Liver (tissue), 9 donors: Measurements from ENCODE around the gene CLEC16A. TPM values are rescaled to one million over a fixed set of nuclear protein-coding genes. Genes with fewer than 3 reads are reported as not detected.
A peak's percentile ranks its signal among the peaks of the same experiment; 100 is the strongest.
"Not testable (repeated sequence)": the region's sequence is repeated elsewhere in the genome, so short reads cannot be mapped to it uniquely, and the experiment has no call there.

Source experiments
- DNase-seq: peaks from one replicate; pipeline ENCODE4 v3.0.0-alpha.2; 2017; ENCODE audit warnings: low spot score
- H3K27ac ChIP-seq, 2 donors: one replicate each; pipeline ENCODE4 v1.7.0; 2013; ENCODE audit warnings: inconsistent platforms in 2 of 2, low read length in 2 of 2, control low read depth in 1 of 2, low read depth in 1 of 2, mild to moderate bottlenecking in 1 of 2
- H3K27me3 ChIP-seq, 4 donors: one replicate each; pipeline versions ENCODE4 v1.6.1 to v1.7.0; 2013; ENCODE audit warnings: low read length in 3 of 4, inconsistent platforms in 1 of 4, mild to moderate bottlenecking in 1 of 4, moderate library complexity in 1 of 4; ENCODE audit not compliant: control insufficient read depth in 4 of 4, insufficient read depth in 4 of 4
- H3K36me3 ChIP-seq, 4 donors: one replicate each; pipeline versions ENCODE4 v1.6.1 to v1.7.0; 2013; ENCODE audit warnings: low read length in 3 of 4, mild to moderate bottlenecking in 3 of 4, low read depth in 1 of 4, moderate library complexity in 1 of 4; ENCODE audit not compliant: control insufficient read depth in 4 of 4, insufficient read depth in 3 of 4
- H3K4me1 ChIP-seq, 4 donors: one replicate each; pipeline versions ENCODE4 v1.6.1 to v1.7.0; 2013; ENCODE audit warnings: low read length in 3 of 4, mild to moderate bottlenecking in 3 of 4, moderate library complexity in 1 of 4; ENCODE audit not compliant: control insufficient read depth in 4 of 4, insufficient read depth in 4 of 4
- H3K4me3 ChIP-seq, 3 donors: one replicate each; pipeline versions ENCODE4 v1.6.1 to v1.7.0; 2013; ENCODE audit warnings: low read length in 3 of 3, control low read depth in 1 of 3, low read depth in 1 of 3, mild to moderate bottlenecking in 1 of 3
- H3K9ac ChIP-seq, 2 donors: one replicate each; pipeline ENCODE4 v1.7.0; 2013; ENCODE audit warnings: low read length in 2 of 2, mild to moderate bottlenecking in 2 of 2, moderate library complexity in 2 of 2, control low read depth in 1 of 2, low read depth in 1 of 2
- H3K9me3 ChIP-seq, 4 donors: one replicate each; pipeline versions ENCODE4 v1.6.1 to v1.7.0; 2013; ENCODE audit warnings: low read length in 3 of 4; ENCODE audit not compliant: control insufficient read depth in 4 of 4
- ATF3 ChIP-seq: IDR thresholded peaks from 2 replicates; pipeline ENCODE4 v1.6.1; 2016; ENCODE audit warnings: antibody characterized with exemption
- EGR1 ChIP-seq, 2 donors: IDR thresholded peaks; 2 replicates each; pipeline ENCODE4 v1.6.1; 2016 to 2018; ENCODE audit warnings: antibody characterized with exemption in 2 of 2, low read depth in 2 of 2
- FOXA1 ChIP-seq: IDR thresholded peaks from 2 replicates; pipeline ENCODE4 v1.6.1; 2016; ENCODE audit warnings: antibody characterized with exemption
- FOXA2 ChIP-seq: IDR thresholded peaks from 2 replicates; pipeline ENCODE4 v1.6.1; 2016; ENCODE audit warnings: antibody characterized with exemption
- GABPA ChIP-seq, 2 donors: IDR thresholded peaks in 1 of 2; conservative IDR thresholded peaks in 1 of 2; 2 replicates each; pipeline ENCODE4 v1.6.1; 2016; ENCODE audit warnings: antibody characterized with exemption in 2 of 2, mild to moderate bottlenecking in 1 of 2, moderate library complexity in 1 of 2
- HNF4A ChIP-seq, 2 donors: conservative IDR thresholded peaks; 2 replicates each; pipeline ENCODE4 v1.6.1; 2016; ENCODE audit warnings: antibody characterized with exemption in 2 of 2, mild to moderate bottlenecking in 2 of 2
- HNF4G ChIP-seq: IDR thresholded peaks from 2 replicates; pipeline ENCODE4 v1.6.1; 2016; ENCODE audit warnings: antibody characterized with exemption
- JUND ChIP-seq, 2 donors: IDR thresholded peaks; 2 replicates each; pipeline ENCODE4 v1.6.1; 2016; ENCODE audit warnings: antibody characterized with exemption in 2 of 2
- MAX ChIP-seq: IDR thresholded peaks from 2 replicates; pipeline ENCODE4 v1.6.1; 2016; ENCODE audit warnings: antibody characterized with exemption
- RAD21 ChIP-seq, 2 donors: IDR thresholded peaks; 2 replicates each; pipeline ENCODE4 v1.6.1; 2016; ENCODE audit warnings: antibody characterized with exemption in 2 of 2, mild to moderate bottlenecking in 2 of 2
- RXRA ChIP-seq, 2 donors: IDR thresholded peaks; 2 replicates each; pipeline ENCODE4 v1.6.1; 2017 to 2018; ENCODE audit warnings: antibody characterized with exemption in 2 of 2, mild to moderate bottlenecking in 1 of 2
- SP1 ChIP-seq: IDR thresholded peaks from 2 replicates; pipeline ENCODE4 v1.6.1; 2018; ENCODE audit warnings: antibody characterized with exemption, mild to moderate bottlenecking
- TAF1 ChIP-seq: conservative IDR thresholded peaks from 2 replicates; pipeline ENCODE4 v1.6.1; 2016; ENCODE audit warnings: antibody characterized with exemption, mild to moderate bottlenecking
- YY1 ChIP-seq: IDR thresholded peaks from 2 replicates; pipeline ENCODE4 v1.6.1; 2016; ENCODE audit warnings: antibody characterized with exemption, mild to moderate bottlenecking
- ZBTB33 ChIP-seq: IDR thresholded peaks from 2 replicates; pipeline ENCODE4 v1.6.1; 2016; ENCODE audit warnings: antibody characterized with exemption
- WGBS: extraction: QIAGEN DNeasy Blood & Tissue Kit; methylation state at CpG from one replicate; pipeline ENCODE4 v1.1.7; 2013; 5-methylcytosine and 5-hydroxymethylcytosine counted together
- polyA plus RNA-seq, 2 donors: library from polyadenylated mRNA; stranded (reverse) in 1 of 2; unstranded in 1 of 2; fragments of 200-250 nt in 1 of 2; fragments of >200 nt in 1 of 2; fragmentation: Nextera tagmentation in 1 of 2; extraction: Ambion mirVana in 1 of 2; gene quantifications; one replicate each; pipeline versions ENCODE4 v1.2.1 to v1.2.3, GENCODE V29; 2013 to 2015
- total RNA-seq, 2 donors: library from RNA; depleted of rRNA; stranded (reverse); fragments of >200 nt; gene quantifications; one replicate each; pipeline ENCODE4 v1.2.3, GENCODE V29; 2014
- donor health status: healthy.
- donor health status: healthy.
- donor health status: healthy.
- donor health status: healthy.
- donor health status: healthy.

Gene CLEC16A
- total and polyA plus RNA-seq, 4 donors: 9.7 to 23.0 (median 17.4) TPM

GRCh38 chr16:10923650-10924214 lies 20.6 kb upstream of the CLEC16A start (continued):
- TF ChIP-seq ATF3 (peak; percentile 57), SP1 (peak; percentile 95), YY1 (peak; percentile 86), GABPA (IDR thresholded peaks at IDR 0.05 in 1 of 2, conservative IDR thresholded peaks at IDR 0.05 in 1 of 2) (peak in 1 of 2 donors; percentile 32), FOXA2 (peak; percentile 86), RXRA (IDR thresholded peaks at IDR 0.05) (peak; percentile 96 to 98), RAD21 (IDR thresholded peaks at IDR 0.05) (peak; percentile 28 to 58), HNF4G (peak; percentile 91), EGR1 (IDR thresholded peaks at IDR 0.05; ENCODE audit: low read depth in 2 of 2) (peak in 1 of 2 donors; percentile 44)

DNA sequence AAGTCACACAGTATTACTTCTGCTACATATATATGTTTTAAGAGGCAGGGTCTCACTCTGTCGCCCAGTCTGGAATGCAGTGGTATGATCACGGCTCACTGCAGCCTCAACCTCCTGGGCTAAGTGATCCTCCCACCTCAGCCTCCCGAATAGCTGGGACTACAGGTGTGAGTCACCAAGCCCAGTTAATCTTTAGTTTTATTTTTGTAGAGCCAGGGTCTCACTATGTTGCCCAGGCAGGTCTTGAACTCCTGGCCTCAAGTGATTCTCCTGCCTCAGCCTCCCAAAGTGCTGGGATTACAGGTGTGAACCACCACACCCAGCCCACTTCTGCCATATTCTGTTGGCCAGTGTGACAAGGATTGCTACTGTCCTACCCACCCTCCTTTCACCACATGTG lies 19.1 kb upstream of the CLEC16A start:
- H3K4me1 ChIP-seq: peaks cover 18 to 97% (median 89%) of the 10 kb centered on the region in 4 donors
- DNase-seq, H3K4me3 ChIP-seq, H3K27ac ChIP-seq, H3K9ac ChIP-seq, H3K9me3 ChIP-seq, H3K27me3 ChIP-seq, H3K36me3 ChIP-seq: not testable (repeated sequence)
- 97% methylated on average over 3 of the region's 3 CpGs for WGBS

GRCh38 chr16:10926094-10926493 lies 18.3 kb upstream of the CLEC16A start:
- no peaks in the 10 kb centered on the region for H3K27me3 ChIP-seq
- H3K4me1 ChIP-seq: peaks cover 18 to 97% (median 86%) of the 10 kb centered on the region in 4 donors
- H3K9ac ChIP-seq: no peak overlapping the region
- peaks cover 1 to 9% (median 4%) of the 10 kb centered on the region in 4 donors for H3K36me3 ChIP-seq
- WGBS: 64% methylated on average over 4 of the region's 4 CpGs
- H3K27ac ChIP-seq: peak overlapping the region in 1 of 2 donors; percentile 14
- DNase-seq: no peak
- TF ChIP-seq FOXA1 (no peak), TAF1 (no peak), JUND (IDR thresholded peaks at IDR 0.05) (no peak), FOXA2 (no peak), RAD21 (IDR thresholded peaks at IDR 0.05) (no peak), MAX (no peak), RXRA (IDR thresholded peaks at IDR 0.05) (no peak), ZBTB33 (no peak), GABPA (IDR thresholded peaks at IDR 0.05 in 1 of 2, conservative IDR thresholded peaks at IDR 0.05 in 1 of 2) (no peak), HNF4A (conservative IDR thresholded peaks at IDR 0.05) (no peak), HNF4G (no peak), EGR1 (IDR thresholded peaks at IDR 0.05; ENCODE audit: low read depth in 2 of 2) (no peak), YY1 (no peak), ATF3 (no peak)
- no peak overlapping the region for H3K4me3 ChIP-seq
- no peaks in the 10 kb centered on the region for H3K9me3 ChIP-seq
